Activated CD8-positive, alpha-beta memory T cell treated with anti-CD3 and anti-CD28 coated beads for 36 hours (primary cell): ENCODE results near the gene ZGPAT. TPM values are rescaled to one million over a fixed set of nuclear protein-coding genes. Genes with fewer than 3 reads are reported as not detected.

ENCODE experiments used
- CTCF ChIA-PET: fragments of 350-600 bp; sonication (Branson Sonifier 250); formaldehyde crosslinking; loops from one replicate; lab custom pipeline; 2021; ENCODE audit warnings: antibody characterized with exemption; lab: Charles Lee
- POLR2A ChIA-PET: fragments of 350-600 bp; sonication (Branson Sonifier 250); formaldehyde crosslinking; loops from one replicate; lab custom pipeline; 2021; ENCODE audit warnings: antibody characterized with exemption; lab: Charles Lee
- total RNA-seq, 2 experiments: library from RNA; stranded (reverse); gene quantifications; one replicate each; pipeline ENCODE4 v1.2.3, GENCODE V29; 2021

ZGPAT gene
- total RNA-seq, 2 experiments from 2014 or later, result 24.9 to 25.1 TPM

DNA sequence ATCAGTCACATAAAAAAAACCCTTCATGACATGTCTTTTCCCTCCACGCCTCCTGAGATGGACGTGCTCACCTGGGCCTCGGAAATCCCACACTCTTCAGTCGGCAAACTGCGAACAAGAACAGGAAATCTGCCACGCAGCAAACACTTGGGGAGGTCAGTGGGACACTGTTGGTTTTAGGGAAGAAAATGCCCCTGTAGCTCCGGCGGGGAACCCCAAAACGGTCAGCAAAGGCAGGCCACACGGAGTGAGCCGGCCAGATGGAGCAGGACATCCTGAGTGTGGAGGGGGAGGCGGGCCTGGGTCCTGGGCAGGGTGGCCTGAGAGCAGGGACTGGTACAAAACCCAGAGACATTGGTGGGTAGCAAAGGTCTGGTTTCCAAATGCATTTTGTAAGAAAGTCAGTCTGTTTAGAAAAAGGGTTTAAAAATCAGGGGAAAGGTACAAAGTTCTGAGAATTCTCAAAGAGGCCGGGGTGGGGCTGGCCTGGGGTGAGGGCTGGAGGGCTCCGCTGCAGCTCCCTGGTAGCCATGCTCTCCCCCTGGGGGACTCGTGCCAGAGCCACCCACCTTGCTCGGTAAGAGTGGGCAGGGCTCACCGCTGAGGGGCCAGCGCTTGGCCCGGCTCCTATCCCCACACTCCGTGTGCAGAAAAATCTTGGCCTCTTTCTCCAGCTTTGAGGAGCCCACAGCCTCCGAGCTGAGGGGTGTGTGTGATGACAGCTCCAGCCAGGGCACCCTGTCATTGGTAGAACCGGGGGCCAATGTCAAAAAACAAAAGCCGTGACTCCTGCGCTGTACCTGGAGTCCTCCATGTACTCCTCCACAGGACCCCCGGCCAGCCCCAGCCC is 37.0 kb downstream of the ZGPAT start:
- ChIA-PET POLR2A (no interaction called here), CTCF (interaction anchor here (1.5 kb wide), 1 partner anchor 8 kb away, joined by 4 read pairs; the partner anchor contains the start of gene LIME1)

DNA sequence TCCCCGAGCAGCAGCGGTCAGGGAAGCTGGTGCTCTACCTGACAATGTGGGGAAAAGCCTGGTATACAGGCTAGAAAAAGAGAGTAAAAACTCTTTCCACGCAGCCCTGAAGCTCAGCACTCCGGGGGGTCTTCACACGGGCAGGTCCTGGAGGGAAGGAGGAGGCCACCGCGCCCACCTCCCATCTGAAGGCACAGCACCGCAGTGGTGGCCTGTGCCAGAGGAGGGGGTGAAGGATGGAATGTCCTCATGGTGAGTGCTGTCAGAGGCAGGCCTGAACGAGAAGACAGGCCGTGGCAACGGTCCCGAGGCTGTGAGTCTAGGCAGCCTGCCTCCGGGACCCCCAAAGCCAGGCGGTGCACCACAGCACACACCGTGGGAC is 37.6 kb downstream of the ZGPAT start:
- ChIA-PET CTCF (interaction anchor here (1.5 kb wide), 1 partner anchor 9 kb away, joined by 4 read pairs; the partner anchor contains the start of gene LIME1), POLR2A (no interaction called here)

DNA sequence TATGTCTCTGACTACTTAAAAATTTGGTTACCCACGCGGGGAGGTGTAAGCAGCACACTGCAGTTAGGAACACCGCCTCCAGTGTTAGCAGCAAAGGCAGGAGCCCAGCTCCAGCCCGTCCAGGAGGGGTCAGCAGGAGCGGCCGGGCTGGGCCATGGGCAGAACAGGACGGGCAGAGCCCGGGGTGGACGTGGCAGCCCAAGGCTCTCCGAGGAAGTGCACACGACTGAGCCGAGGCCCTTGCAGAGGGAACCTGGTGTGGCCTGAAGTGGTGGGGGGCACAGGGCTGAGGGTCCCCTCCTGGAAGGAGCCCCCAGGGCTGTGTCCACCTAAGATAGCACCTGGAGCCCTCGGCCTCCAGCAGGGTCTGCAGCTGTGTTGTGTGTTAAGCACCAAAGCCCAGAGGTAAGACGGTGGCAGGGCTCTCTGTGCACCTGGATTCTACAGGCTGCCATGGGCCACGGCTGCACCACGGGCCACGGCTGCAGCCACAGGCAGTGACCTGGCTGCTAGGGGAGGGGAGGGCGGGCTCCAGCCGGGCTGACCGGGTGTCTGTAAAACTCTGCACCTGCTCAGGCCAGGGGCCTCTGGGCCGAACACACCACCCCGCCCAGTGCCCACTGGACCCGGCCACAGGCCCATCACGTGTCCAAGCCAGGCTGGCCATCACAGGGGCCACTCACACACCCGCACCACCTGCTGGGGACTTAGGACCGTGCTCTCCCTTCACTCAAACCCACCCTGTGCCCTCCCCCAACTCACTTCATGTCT is 38.3 kb downstream of the ZGPAT start:
- ChIA-PET POLR2A (no interaction called here), CTCF (interaction anchor here (1.5 kb wide), 1 partner anchor 10 kb away, joined by 4 read pairs; the partner anchor contains the start of gene LIME1)

DNA sequence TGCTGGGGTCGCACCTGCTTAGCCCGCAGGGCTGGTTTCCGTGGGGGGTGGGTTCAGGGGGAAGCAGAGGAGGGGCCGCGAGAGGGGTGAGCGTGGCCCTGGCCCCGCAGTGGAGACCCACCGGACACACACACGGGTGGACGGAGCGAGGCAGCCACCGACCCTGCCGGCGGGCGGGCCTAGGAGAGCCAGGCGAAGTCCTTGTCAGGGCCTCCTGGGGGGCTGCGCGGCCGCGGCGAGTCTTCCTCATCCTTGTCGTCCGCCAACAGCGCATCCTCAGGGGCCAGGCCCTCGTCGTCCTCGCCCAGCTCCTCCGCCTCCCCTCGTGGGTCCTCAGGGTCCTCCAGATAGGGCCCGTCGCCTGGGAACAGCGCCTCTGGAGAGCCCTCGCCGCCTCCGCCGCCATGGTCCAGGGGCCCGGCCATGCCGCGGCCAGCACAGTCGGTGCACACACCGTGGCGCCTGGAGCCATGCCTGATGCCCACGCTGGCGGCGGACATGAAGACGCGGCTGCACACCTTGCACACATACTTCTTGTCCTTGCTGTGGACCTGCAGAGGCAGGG is 39.0 kb downstream of the ZGPAT start:
- ChIA-PET CTCF (no interaction called here), POLR2A (no interaction called here)

DNA sequence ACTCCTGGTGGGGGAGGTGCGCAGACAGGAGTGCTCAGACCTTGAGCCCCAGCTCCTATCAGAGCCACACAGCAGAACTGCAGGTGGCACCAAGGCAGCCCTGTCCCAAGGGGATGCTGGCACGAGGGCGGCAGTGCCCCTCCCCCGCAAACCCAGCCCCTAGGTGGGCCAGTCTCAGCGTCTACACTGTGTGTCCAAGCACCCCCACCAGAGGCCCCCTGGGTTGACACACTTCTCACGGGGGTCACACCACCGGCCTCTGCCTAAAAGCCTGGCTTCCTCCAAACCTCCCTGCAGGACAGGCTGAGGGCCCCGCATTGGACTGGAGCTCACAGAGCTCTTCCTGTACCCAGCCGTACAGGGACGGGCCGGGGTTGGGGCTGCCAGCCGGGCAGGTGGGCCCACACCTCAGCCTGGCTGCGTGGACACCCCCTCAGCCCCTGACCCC is 39.8 kb downstream of the ZGPAT start:
- CTCF ChIA-PET, result interaction anchor here (2.0 kb wide), 1 partner anchor 11 kb away, joined by 4 read pairs; the partner anchor contains the start of gene LIME1
- POLR2A ChIA-PET, result no interaction called here

DNA sequence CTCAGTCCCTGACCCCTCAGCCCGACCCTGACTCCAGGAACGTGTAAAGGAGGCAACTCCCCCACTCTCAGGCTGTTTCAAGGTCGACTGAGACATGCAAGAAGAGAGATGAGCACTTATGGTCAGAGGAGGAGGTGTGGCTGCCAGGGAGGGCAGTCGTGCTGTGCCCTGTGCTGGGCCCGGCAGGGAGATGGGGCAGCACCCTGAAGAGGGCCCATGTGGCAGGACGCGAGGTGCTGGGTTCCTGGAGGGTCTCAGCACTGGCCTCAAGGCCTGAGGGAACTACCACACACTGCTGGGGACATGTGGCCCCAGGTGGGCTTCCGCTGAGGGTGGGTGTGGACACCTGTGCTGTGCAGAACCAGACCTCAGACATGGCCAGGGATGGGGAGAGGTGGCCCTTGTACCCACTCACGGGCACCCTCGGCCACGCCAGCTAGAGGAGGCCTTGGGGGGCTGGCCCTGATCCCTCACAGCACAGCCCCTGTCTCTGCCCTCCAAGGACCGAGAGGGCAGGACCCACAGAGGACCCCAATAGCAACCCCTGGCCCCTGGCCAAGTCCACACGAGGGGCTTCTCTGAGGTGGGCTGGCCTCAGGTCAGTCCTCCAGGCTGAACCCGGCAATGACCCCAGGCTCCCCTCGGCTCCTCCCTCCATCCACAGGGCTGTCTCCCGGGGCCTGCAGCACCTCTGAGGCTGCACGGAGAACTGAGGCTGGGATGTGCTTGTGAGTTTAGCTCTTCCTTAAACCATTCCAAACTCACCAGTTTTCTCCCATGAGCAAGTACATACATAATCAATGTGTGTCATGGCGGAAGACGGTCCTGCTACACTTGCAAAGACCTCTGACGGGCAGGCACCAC is 40.5 kb downstream of the ZGPAT start:
- ChIA-PET POLR2A (no interaction called here), CTCF (interaction anchor here (2.0 kb wide), 1 partner anchor 12 kb away, joined by 4 read pairs; the partner anchor contains the start of gene LIME1)

DNA sequence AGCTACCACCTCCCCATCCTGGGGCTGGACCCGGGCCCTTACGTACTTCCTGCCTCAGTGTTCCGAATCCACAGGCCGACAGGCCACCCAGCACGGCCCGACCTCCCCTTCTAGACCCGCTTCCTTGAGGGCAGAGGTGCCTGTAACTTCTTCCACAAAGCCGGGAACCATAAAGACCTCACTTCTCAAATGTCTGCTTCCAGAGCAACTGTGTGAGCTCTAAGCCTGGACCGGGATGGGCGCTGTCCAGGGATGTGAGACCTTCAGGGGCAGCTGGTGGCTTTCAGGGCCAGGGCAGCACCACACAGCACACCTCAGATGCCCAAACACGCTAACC is 41.1 kb downstream of the ZGPAT start:
- CTCF ChIA-PET, result interaction anchor here (2.0 kb wide), 1 partner anchor 13 kb away, joined by 4 read pairs; the partner anchor contains the start of gene LIME1

DNA sequence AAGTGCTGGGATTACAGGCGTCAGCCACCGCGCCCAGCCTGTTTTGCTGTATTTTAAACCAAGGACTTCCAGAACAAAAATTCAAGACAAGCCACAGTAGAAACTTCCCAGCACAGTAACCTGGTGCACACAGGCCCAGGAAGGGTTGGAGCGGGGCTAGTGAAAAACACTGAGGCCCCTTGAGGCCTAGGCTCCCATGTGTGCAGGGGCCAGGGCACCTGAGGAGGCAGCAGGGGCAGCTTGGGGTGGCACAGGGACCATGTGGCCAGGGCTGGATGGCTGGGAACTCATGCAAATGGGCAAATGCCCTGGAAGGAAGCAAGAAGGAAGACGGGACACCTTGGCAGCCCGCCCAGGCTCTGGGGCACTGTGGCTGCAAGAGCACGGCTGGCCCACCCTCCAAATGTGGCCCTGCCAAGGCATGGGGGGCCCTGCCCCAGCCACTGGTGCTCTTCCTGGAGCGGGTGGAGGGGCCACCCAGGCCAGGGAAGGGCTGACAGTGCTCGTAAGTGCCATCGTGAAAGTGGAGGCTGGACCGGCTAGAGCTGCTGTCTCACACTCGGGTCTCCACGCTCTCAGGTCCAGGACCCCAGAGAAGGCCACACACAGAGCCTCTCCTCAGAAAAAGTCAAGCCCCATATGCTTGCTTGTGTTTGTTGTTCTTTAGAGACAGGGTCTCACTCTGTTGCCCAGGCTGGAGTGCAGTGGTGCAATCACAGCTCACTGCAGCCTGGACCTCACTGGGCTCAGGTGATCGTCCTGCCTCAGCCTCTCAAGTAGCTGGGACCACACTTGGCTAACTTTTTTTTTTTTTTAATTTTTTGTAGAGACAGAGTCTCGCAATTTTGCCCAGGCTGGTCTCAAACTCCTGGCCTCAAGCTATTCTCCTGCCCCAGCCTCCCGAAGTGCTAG is 42.0 kb downstream of the ZGPAT start:
- POLR2A ChIA-PET, result interaction anchor here (0.6 to 1.3 kb wide), 3 partner anchors 9 to 232 kb away, joined by 3 to 8 read pairs (median 3); no protein-coding TSS in a partner anchor
- CTCF ChIA-PET, result interaction anchor here (1.1 to 2.0 kb wide), 5 partner anchors 9 to 212 kb away, joined by 3 to 6 read pairs (median 4); partner anchors contain the start of genes LIME1 and PTK6

More for the DNA sequence above, 41.1 kb downstream of the ZGPAT start:
- POLR2A ChIA-PET, result no interaction called here

DNA sequence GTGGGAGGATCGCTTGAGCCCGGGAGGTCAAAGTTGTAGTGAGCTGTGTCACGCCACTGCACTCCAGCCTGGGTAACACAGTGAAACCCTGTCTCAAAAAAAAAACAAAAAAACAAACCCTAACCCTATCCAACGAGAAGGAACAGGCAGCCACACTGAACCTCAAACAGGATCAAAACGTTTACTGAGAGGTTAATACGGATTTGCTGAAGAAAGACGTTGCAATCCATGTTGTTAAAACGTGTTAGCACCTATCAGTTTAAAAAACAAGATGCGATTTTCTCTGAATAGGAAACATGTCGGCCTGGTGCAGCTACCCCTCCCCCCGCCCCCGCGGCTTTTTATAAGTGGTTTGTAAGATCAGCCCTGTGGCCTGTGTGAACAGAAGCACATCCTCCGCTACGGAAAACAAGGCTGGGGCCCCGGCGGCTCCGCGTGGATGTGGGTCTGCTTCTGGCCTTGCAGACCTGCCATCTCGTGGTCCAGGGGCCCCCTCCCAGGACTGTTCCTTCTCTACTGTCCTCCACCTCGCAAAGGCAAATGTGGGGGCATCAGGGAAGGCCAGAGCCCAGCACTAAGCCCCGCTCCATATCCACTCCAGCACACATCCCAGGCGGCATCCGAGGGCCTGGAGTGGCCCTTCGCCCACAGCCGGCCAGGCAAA is 43.1 kb downstream of the ZGPAT start:
- ChIA-PET POLR2A (interaction anchor here (0.6 to 1.3 kb wide), 5 partner anchors 10 to 231 kb away, joined by 3 to 8 read pairs (median 4); partner anchors contain the start of genes ARFRP1 and ZGPAT), CTCF (interaction anchor here (0.9 to 1.7 kb wide), 7 partner anchors 10 to 213 kb away, joined by 3 to 6 read pairs (median 4); partner anchors contain the start of genes PTK6 and RTEL1)

DNA sequence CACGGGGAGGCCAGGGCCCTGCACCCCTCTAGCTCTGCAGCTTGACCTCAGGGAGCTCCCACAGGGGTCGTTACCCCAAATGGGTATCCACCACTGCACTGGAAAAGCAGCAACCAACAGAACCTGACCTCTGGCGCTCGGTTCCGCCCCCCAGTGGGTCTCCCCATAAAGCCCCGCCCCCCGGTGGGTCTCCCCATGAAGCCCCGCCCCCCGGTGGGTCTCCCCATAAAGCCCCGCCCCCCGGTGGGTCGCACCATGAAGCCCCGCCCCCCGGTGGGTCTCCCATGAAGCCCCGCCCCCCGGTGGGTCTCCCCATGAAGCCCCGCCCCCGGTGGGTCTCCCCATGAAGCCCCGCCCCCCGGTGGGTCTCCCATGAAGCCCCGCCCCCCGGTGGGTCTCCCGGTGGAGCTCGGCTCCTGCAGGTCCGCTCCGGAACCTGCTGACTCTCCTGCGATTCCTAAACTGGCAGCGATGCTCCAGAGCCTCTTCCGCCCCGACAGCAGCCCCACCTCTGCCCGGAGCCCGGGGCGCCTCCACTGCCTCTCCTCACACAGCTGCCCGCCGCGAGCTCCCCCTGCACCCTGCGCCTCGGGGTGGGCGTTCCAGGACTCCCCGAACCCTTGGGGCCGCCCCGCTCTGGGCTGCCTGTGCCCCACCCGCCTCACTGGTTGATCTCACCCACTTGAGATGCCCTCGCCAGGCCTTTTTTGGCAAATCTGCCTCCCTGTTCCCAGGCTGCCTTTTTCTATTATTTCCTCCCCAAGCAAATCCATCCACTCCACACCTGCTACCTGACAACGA is 43.8 kb downstream of the ZGPAT start:
- ChIA-PET CTCF (interaction anchor here (0.9 to 1.7 kb wide), 7 partner anchors 11 to 255 kb away, joined by 3 to 6 read pairs (median 3); partner anchors contain the start of gene RTEL1), POLR2A (interaction anchor here (1.0 to 1.3 kb wide), 2 partner anchors 11 to 44 kb away, joined by 4 to 8 read pairs; partner anchors contain the start of genes ARFRP1 and ZGPAT)

DNA sequence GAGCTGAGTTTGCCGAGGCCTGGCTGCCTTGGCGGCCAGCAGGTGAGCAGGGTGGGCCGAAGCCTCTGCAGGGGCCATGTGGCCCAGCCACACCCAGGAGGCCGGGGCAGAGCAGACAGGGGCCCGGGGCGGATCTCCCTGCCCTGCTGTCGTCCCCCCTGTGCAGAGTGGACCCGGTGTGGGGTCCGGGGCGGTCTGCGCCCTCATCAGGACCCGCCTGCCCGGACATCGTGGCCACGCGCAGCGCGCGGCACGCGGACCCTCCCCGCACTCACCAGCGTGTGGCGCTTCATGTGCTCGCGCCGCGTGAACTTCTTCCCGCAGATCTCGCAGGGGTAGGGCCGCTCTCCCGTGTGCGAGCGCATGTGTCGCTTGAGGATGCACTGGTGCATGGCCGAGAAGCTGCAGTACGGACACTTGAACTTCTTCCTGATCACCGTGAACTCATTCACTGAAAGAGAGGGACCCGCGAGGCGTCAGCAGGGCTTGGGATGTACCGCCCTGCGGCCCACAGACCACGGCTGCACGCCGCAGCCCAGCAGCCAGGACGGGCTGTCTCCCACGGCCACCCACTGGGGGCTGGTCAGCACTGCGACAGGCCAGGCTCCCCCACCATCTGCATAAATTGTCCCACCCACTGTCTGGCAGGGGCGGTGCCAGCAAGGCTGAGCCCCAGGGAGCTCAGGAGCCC is 44.7 kb downstream of the ZGPAT start:
- ChIA-PET POLR2A (no interaction called here), CTCF (interaction anchor here (1.0 to 1.3 kb wide), 2 partner anchors 23 to 256 kb away, joined by 3 read pairs; no protein-coding TSS in a partner anchor)

DNA sequence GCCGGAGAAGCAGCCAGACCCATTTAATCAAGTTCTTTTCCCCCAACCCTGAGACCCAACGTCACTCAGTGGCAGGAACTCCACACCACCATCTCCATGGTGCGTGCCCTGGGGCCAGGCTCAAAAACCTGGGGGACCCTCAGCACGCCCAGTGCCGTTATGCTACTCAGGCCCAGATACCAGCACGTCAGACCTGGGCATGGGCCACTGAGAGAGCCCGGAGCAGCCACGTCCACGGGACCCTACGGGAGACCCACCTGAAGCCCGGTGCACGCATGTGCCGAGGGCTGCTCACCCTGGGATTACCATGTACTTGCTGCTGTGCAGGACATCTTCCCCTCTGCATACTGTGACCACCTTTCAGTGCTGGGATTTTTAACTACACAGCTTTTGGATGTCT is 45.5 kb downstream of the ZGPAT start:
- POLR2A ChIA-PET, result no interaction called here
- CTCF ChIA-PET, result no interaction called here

DNA sequence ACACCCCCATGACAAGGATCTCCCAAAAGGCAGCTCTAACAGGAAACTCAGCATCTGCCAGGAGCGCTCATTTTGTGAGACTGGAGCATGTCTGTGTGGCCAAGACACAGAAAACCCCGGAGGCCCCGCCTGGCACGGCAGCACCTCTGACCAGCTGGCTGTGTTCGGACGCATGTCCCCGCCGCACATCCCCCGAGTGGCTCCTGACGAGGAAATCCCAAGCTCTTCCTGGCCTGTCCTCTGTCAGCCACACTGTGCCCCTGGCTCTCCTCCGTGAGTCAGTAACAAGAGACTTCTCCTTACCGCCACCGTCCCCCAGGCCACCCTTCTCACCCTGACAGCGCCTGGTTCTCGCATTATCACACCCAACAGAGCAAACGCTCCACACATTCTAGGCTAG is 46.2 kb downstream of the ZGPAT start:
- ChIA-PET POLR2A (no interaction called here), CTCF (no interaction called here)

DNA sequence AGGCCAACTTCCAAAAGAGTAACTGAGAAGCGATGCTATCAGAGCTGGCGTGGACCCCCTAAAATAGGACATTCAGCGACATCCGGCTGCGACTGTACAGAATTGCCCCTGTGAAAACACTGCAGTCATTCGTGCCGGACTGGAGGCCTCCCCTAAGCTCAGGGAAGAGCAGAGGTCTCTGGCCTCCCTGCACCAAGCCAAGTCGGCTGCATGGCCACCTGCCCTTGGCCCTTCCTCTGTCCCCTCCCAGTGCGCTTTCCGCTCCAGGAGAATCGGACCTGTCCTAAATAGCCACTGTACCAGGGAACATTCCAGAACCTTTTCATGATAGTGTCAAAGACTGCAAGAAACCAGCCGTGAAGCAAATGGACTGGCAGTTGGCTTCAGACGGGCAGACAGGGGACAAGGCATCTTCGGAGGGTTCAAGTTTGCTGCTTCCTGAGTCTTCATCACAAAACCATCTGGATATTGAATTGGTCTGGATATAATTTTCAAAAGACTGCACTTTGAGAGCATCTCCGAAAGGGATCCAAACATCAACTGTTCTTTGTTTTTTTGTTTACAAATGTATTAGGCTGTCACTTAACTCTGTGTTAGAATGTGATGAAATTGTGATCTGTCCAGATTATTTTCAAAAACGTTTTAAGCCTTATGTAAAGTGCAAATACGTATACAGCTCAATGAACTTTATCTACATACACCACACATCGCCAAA is 48.3 kb downstream of the ZGPAT start:
- POLR2A ChIA-PET, result no interaction called here
- CTCF ChIA-PET, result interaction anchor here (0.6 kb wide), 1 partner anchor 159 kb away, joined by 3 read pairs; no protein-coding TSS in a partner anchor

DNA sequence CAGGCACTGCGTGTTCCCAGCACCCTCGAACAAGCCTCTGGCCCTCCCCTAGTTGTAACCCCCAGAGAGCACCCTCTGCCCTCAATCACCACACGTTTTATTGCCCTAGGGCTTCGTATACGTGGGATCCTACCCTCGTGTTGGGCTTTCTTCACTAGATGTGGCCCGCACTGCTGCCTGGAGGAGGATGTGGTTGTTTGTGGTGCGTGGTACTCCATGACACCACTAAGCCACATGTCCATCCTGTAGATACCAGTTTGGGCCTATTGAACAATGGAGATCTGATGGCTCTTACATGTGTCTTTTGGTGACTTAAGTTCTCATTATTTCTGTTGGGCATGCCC is 48.8 kb downstream of the ZGPAT start:
- ChIA-PET CTCF (no interaction called here), POLR2A (no interaction called here)
